Measurements from ENCODE around the gene GPR83. TPM values are rescaled to one million over a fixed set of nuclear protein-coding genes. Genes with fewer than 3 reads are reported as not detected.

GPR83 gene
- total and polyA plus RNA-seq, 4 donors: 0.01 to 0.14 (median 0.07) TPM

DNA sequence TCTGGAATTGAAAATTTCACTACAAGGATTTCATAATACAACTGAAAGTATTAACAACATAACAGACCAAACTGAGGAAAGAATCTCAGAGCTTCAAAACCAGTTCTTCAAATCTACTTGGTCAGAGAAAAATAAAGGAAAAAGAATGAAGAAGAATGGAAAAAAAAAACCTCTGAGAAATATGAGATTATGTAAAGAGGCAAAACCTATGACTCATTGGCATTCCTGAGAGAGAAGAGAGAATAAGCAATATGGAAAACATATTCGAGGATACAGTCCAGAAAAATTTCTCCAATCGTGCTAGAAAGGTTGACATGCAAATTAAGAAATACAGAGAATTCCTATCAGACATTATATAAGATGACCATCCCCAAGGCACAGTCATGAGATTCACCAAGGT is 23.4 kb upstream of the GPR83 start:
- Histone ChIP-seq H3K9ac (ENCODE audit: low read depth in 1 of 2, low read length in 2 of 2) (no peak overlapping the region), H3K4me3 (ENCODE audit: low read depth in 1 of 3, low read length in 3 of 3) (no peak overlapping the region), H3K36me3 (ENCODE audit: control insufficient read depth in 4 of 4, insufficient read depth in 3 of 4, low read depth in 1 of 4, low read length in 3 of 4) (peaks cover 1 to 16% (median 9%) of the 10 kb centered on the region in 4 donors), H3K4me1 (ENCODE audit: control insufficient read depth in 4 of 4, insufficient read depth in 4 of 4, low read length in 3 of 4) (no peaks in the 10 kb centered on the region), H3K9me3 (ENCODE audit: control insufficient read depth in 4 of 4, low read length in 3 of 4) (peaks cover 0 to 4% (median 0%) of the 10 kb centered on the region in 4 donors), H3K27me3 (ENCODE audit: control insufficient read depth in 4 of 4, insufficient read depth in 4 of 4, low read length in 3 of 4) (no peaks in the 10 kb centered on the region), H3K27ac (ENCODE audit: low read depth in 1 of 2, low read length in 2 of 2) (no peak overlapping the region)
- DNase-seq (ENCODE audit: low spot score): no peak
- TF ChIP-seq FOXA2 (IDR thresholded peaks at IDR 0.05): no peak
- TF ChIP-seq FOXA1 (IDR thresholded peaks at IDR 0.05): no peak
- TF ChIP-seq TAF1 (conservative IDR thresholded peaks at IDR 0.05): no peak
- TF ChIP-seq GABPA (IDR thresholded peaks at IDR 0.05 in 1 of 2, conservative IDR thresholded peaks at IDR 0.05 in 1 of 2): no peak
- no peak for TF ChIP-seq YY1 (IDR thresholded peaks at IDR 0.05)
- no peak for TF ChIP-seq JUND (IDR thresholded peaks at IDR 0.05)
- TF ChIP-seq, protein P1, sequence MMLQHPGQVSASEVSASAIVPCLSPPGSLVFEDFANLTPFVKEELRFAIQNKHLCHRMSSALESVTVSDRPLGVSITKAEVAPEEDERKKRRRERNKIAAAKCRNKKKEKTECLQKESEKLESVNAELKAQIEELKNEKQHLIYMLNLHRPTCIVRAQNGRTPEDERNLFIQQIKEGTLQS (IDR thresholded peaks at IDR 0.05): no peak
- TF ChIP-seq, protein P2, sequence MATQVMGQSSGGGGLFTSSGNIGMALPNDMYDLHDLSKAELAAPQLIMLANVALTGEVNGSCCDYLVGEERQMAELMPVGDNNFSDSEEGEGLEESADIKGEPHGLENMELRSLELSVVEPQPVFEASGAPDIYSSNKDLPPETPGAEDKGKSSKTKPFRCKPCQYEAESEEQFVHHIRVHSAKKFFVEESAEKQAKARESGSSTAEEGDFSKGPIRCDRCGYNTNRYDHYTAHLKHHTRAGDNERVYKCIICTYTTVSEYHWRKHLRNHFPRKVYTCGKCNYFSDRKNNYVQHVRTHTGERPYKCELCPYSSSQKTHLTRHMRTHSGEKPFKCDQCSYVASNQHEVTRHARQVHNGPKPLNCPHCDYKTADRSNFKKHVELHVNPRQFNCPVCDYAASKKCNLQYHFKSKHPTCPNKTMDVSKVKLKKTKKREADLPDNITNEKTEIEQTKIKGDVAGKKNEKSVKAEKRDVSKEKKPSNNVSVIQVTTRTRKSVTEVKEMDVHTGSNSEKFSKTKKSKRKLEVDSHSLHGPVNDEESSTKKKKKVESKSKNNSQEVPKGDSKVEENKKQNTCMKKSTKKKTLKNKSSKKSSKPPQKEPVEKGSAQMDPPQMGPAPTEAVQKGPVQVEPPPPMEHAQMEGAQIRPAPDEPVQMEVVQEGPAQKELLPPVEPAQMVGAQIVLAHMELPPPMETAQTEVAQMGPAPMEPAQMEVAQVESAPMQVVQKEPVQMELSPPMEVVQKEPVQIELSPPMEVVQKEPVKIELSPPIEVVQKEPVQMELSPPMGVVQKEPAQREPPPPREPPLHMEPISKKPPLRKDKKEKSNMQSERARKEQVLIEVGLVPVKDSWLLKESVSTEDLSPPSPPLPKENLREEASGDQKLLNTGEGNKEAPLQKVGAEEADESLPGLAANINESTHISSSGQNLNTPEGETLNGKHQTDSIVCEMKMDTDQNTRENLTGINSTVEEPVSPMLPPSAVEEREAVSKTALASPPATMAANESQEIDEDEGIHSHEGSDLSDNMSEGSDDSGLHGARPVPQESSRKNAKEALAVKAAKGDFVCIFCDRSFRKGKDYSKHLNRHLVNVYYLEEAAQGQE (IDR thresholded peaks at IDR 0.05): no peak
- TF ChIP-seq NR2F2 (IDR thresholded peaks at IDR 0.05): no peak
- TF ChIP-seq, protein P3, sequence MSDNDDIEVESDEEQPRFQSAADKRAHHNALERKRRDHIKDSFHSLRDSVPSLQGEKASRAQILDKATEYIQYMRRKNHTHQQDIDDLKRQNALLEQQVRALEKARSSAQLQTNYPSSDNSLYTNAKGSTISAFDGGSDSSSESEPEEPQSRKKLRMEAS (IDR thresholded peaks at IDR 0.05): no peak
- no peak for TF ChIP-seq HNF4G (IDR thresholded peaks at IDR 0.05)
- no peak for TF ChIP-seq RXRA (IDR thresholded peaks at IDR 0.05)
- no peak for TF ChIP-seq HNF4A (conservative IDR thresholded peaks at IDR 0.05)
- no peak for TF ChIP-seq RAD21 (IDR thresholded peaks at IDR 0.05)
- no peak for TF ChIP-seq CTCF (IDR thresholded peaks at IDR 0.05; ENCODE audit: low read depth, low read length, missing input control)
- 95% methylated on average over 2 of the region's 2 CpGs for WGBS

DNA sequence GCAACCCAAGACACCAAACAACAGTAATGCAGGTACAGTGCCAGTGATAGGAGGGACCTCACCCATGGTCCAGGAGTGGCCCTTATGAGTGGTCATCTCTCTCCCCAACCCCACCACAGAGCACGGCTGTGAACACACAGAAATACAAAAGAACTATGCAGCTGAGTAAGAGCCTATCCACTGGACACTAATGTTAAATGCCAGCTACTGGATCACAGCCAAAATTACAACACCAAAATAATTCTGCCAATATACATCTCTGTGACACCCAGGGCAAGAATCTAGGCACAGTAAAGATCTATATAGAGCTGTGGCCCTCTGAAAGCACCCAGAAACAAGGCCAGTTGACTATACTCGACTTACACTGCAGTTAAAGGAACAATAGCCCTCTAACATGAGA is 22.8 kb upstream of the GPR83 start:
- Histone ChIP-seq H3K4me1 (ENCODE audit: control insufficient read depth in 4 of 4, insufficient read depth in 4 of 4, low read length in 3 of 4) (no peaks in the 10 kb centered on the region), H3K4me3 (ENCODE audit: low read depth in 1 of 3, low read length in 3 of 3) (no peak overlapping the region), H3K27me3 (ENCODE audit: control insufficient read depth in 4 of 4, insufficient read depth in 4 of 4, low read length in 3 of 4) (no peaks in the 10 kb centered on the region), H3K27ac (ENCODE audit: low read depth in 1 of 2, low read length in 2 of 2) (no peak overlapping the region), H3K9me3 (ENCODE audit: control insufficient read depth in 4 of 4, low read length in 3 of 4) (peaks cover 0 to 4% (median 0%) of the 10 kb centered on the region in 4 donors), H3K36me3 (ENCODE audit: control insufficient read depth in 4 of 4, insufficient read depth in 3 of 4, low read depth in 1 of 4, low read length in 3 of 4) (peaks cover 1 to 11% (median 4%) of the 10 kb centered on the region in 4 donors), H3K9ac (ENCODE audit: low read depth in 1 of 2, low read length in 2 of 2) (no peak overlapping the region)
- 95% methylated on average over 2 of the region's 2 CpGs for WGBS
- TF ChIP-seq NR2F2 (IDR thresholded peaks at IDR 0.05): no peak
- no peak for TF ChIP-seq FOXA1 (IDR thresholded peaks at IDR 0.05)
- DNase-seq (ENCODE audit: low spot score): no peak
